Measurements from ENCODE around the gene MED27. TPM values are rescaled to one million over a fixed set of nuclear protein-coding genes. Genes with fewer than 3 reads are reported as not detected.
A peak's percentile ranks its signal among the peaks of the same experiment; 100 is the strongest.

The MED27 gene
- total and polyA plus RNA-seq, 9 of the 15 experiments (the other 6 are each of a cell fraction or from before 2014, with no cell fraction given), result 24.4 to 91.0 (median 36.1) TPM

- H3K4me1 ChIP-seq (replicated peaks in 1 of 2; ENCODE audit: control insufficient read depth in 2 of 2, insufficient read depth in 2 of 2, low read length in 2 of 2), result peaks cover 0 to 3% of the 10 kb centered on the region in 2 experiments; a peak in 2 of 5 replicates
- H4K20me1 ChIP-seq (replicated peaks; ENCODE audit: control insufficient read depth, insufficient read depth, low read length), result peaks cover 25% of the 10 kb centered on the region
- H3K9me1 ChIP-seq (ENCODE audit: control insufficient read depth, insufficient read depth, low read length), result no peaks in the 10 kb centered on the region
- FAIRE-seq (no peak), ATAC-seq (no peak), DNase-seq (ENCODE audit: extremely low read depth in 1 of 4, low spot score in 3 of 4) (no peak)
- H3K9me3 ChIP-seq (replicated peaks; ENCODE audit: control insufficient read depth, insufficient read depth, low read depth, low read length), result no peaks in the 10 kb centered on the region
- H3K79me2 ChIP-seq (ENCODE audit: control insufficient read depth, insufficient read depth, low read length), result no peaks in the 10 kb centered on the region; the same call in 2 of the 3 replicates
- H3K9ac ChIP-seq (ENCODE audit: insufficient read depth in 1 of 2, low read depth in 2 of 2, low read length in 2 of 2), result no peak overlapping the region; a peak in 1 of 4 replicates
- H3K4me2 ChIP-seq (ENCODE audit: insufficient read depth, low read length), result no peak overlapping the region
- in situ Hi-C loops (cut with MboI) (no loop called here), intact Hi-C loops (cut with micrococcal nuclease) (no loop called here)
- WGBS (ENCODE audit: insufficient coverage, low coverage, missing lambda C conversion rate), result 88% methylated on average over 7 of the region's 7 CpGs
- no peaks in the 10 kb centered on the region for H3K36me3 ChIP-seq (ENCODE audit: control insufficient read depth, insufficient read depth, low read length)
- ChIA-PET POLR2A (interaction anchor here (1.2 kb wide), 1 partner anchor 11 kb away, joined by 3 read pairs; no protein-coding TSS in a partner anchor), CTCF (ENCODE audit: low intra/inter-chr PET ratio) (no interaction called here)
- no peak overlapping the region for H3K4me3 ChIP-seq
- H3K27me3 ChIP-seq (ENCODE audit: control insufficient read depth in 2 of 2, insufficient read depth in 2 of 2, low read length in 2 of 2), result no peaks in the 10 kb centered on the region
- H2AFZ ChIP-seq (ENCODE audit: low read depth, low read length), result no peak overlapping the region
- H3K27ac ChIP-seq (ENCODE audit: extremely low read depth, low read depth, low read length), result no peak overlapping the region
- BruUV-seq (replicated peaks), result no TSS peak
- TF ChIP-seq REST (IDR thresholded peaks at IDR 0.05; ENCODE audit: borderline replicate concordance) (peak; percentile 51), REST (CRISPR knock-in tag; IDR thresholded peaks at IDR 0.05; ENCODE audit: low read depth) (no peak), ZSCAN32 (CRISPR knock-in tag; IDR thresholded peaks at IDR 0.05) (no peak), XRCC5 (IDR thresholded peaks at IDR 0.05; ENCODE audit: low read depth, low read length) (no peak), FIP1L1 (IDR thresholded peaks at IDR 0.05; ENCODE audit: low read depth, low read length, poor library complexity, severe bottlenecking) (no peak), TARDBP (IDR thresholded peaks at IDR 0.05) (no peak), PBX2 (CRISPR knock-in tag; IDR thresholded peaks at IDR 0.05; ENCODE audit: low read depth) (no peak), PBX2 (tag; conservative IDR thresholded peaks at IDR 0.05; ENCODE audit: low read depth) (no peak), DPF2 (IDR thresholded peaks at IDR 0.05) (no peak), MAX (CRISPR knock-in tag; IDR thresholded peaks at IDR 0.05) (no peak), CEBPB (tag; IDR thresholded peaks at IDR 0.05) (no peak)
These were observed 51.7 kb downstream of the MED27 start for GRCh38 chr9:132027752-132028663.

All from K562 (cell line).